GM12864 (cell line): Measurements from ENCODE around the gene TAF12.
A peak's percentile ranks its signal among the peaks of the same experiment; 100 is the strongest.
"Not testable (repeated sequence)": the region's sequence is repeated elsewhere in the genome, so short reads cannot be mapped to it uniquely, and the experiment has no call there.

Source experiments
- DNase-seq: peaks from one replicate; pipeline ENCODE4 v3.0.0-alpha.2; 2011; ENCODE audit warnings: low read depth
- H3K4me3 ChIP-seq: 2 replicates; pipeline ENCODE4 v1.5.1; 2011; ENCODE audit warnings: mild to moderate bottlenecking, low read depth, low read length, control low read depth
- CTCF ChIP-seq: IDR thresholded peaks from 2 replicates; pipeline ENCODE4 v1.5.1; 2011; ENCODE audit warnings: low read depth, mild to moderate bottlenecking, moderate library complexity, low read length, control low read depth, inconsistent platforms; ENCODE audit errors: missing control alignments

The TAF12 gene

GRCh38 chr1:28653870-28654269 lies 11.0 kb upstream of the TAF12 start:
- TF ChIP-seq CTCF = peak; percentile 15
- not testable (repeated sequence) for DNase-seq, H3K4me3 ChIP-seq

DNA sequence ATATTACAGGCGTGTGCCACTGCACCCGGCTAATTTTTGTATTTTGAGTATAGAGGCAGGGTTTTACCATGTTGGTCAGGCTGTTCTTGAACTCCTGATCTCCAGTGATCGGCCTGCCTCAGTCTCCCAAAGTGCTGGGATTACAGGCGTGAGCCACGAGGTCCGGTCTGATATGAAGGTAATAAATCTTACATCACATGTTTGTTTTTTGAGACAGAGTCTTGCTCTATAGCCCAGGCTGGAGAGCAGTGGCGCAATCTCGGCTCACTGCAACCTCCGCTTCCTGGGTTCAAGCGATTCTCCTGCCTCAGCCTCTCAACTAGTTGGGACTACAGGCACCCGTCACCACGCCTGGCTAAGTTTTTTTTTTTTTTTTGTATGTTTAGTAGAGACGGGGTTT lies 10.2 kb upstream of the TAF12 start:
- not testable (repeated sequence) for H3K4me3 ChIP-seq, DNase-seq

GRCh38 chr1:28648474-28649198 lies 5.8 kb upstream of the TAF12 start, which contains the start of gene RNU11:
Gene RNU11, plus strand, starts transcription at chr1:28648600.
- TF ChIP-seq CTCF = no peak
- H3K4me3 ChIP-seq = peak within 1 kb of the TSS; percentile 47
- DNase-seq = peak; percentile 98

GRCh38 chr1:28648008-28648473 lies 5.2 kb upstream of the TAF12 start:
- TF ChIP-seq CTCF = no peak
- H3K4me3 ChIP-seq = peak overlapping the region; percentile 47
- peak; percentile 90 for DNase-seq

GRCh38 chr1:28646040-28646439 lies 3.2 kb upstream of the TAF12 start:
- DNase-seq = no peak
- TF ChIP-seq CTCF = no peak
- H3K4me3 ChIP-seq = no peak overlapping the region

GRCh38 chr1:28645406-28645805 lies 2.5 kb upstream of the TAF12 start:
- not testable (repeated sequence) for H3K4me3 ChIP-seq, DNase-seq

- DNase-seq = no peak
- H3K4me3 ChIP-seq = peak overlapping the region; percentile 91
- no peak for TF ChIP-seq CTCF
These were observed 1.6 kb upstream of the TAF12 start for GRCh38 chr1:28644494-28644893.
